NCI-H460 (cell line): ENCODE results near the gene RAC3. TPM values are rescaled to one million over a fixed set of nuclear protein-coding genes. Genes with fewer than 3 reads are reported as not detected.

Experiments
- DNase-seq: peaks from one replicate; pipeline ENCODE4 v3.0.0-alpha.2; 2016; ENCODE audit warnings: low read depth; ENCODE audit errors: extremely low read depth
- total RNA-seq: library from RNA; depleted of rRNA; stranded (reverse); fragments of >200 nt; shearing (Covaris generic); gene quantifications from 2 replicates; pipeline ENCODE4 v1.2.3, GENCODE V29; 2014

RAC3 gene
- total RNA-seq, 1 experiment from 2014 or later, result 19.0 TPM

- no peak for DNase-seq
Observed at GRCh38 chr17:82011617-82012187, 19.8 kb upstream of the RAC3 start.

DNA sequence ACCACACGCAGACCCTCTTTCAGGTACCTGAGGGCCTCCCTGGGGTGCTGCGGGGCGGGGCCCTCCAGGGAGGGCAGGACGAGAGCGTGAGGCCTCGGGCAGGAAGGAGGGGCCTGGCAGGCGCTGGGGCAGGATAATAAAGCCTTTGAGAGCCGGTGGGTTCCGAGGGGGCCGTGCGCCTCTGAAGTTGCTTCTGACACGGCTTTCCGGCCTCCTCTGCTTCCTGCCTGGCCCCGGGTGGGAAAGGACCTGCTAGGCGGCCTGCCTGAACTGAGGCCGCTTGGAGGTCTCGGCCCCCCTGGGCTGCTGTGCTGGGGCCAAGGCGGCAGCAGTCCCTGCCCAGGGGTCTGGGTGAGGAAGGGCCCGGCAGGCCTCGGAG is 19.2 kb upstream of the RAC3 start:
- DNase-seq, result no peak

- DNase-seq, result no peak
Observed at GRCh38 chr17:82012640-82013295, 18.7 kb upstream of the RAC3 start.

DNA sequence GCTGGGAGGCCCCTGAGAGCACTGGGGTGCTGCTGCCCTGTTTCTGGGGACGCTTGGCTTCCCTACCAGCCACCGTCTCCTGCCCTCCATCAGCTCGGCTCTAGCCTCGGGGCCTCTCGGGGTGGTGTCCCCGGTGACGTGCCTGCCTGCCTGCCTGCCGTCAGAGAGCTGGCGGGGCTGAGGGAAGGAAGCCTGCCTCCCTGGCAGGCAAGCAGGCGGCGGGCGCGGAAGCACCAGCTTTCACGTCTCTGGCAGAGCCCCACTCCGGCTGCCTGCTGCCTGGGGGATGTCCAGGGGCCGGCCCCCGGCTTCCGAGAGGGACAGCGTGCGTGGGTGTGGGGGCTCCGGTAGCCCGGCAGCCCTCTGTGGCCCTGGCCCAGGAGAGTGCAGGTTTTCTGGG is 18.1 kb upstream of the RAC3 start:
- no peak for DNase-seq

GRCh38 chr17:82013772-82014321 is 17.6 kb upstream of the RAC3 start:
- DNase-seq, result no peak

- no peak for DNase-seq
Observed at GRCh38 chr17:82014432-82014831, 17.0 kb upstream of the RAC3 start.

- no peak for DNase-seq
Observed at GRCh38 chr17:82014971-82015310, 16.5 kb upstream of the RAC3 start.

GRCh38 chr17:82015311-82015971 is 16.0 kb upstream of the RAC3 start:
- no peak for DNase-seq

- DNase-seq, result no peak
Observed at GRCh38 chr17:82016061-82016874, 15.2 kb upstream of the RAC3 start.

GRCh38 chr17:82016875-82017459 is 14.5 kb upstream of the RAC3 start:
- no peak for DNase-seq

DNA sequence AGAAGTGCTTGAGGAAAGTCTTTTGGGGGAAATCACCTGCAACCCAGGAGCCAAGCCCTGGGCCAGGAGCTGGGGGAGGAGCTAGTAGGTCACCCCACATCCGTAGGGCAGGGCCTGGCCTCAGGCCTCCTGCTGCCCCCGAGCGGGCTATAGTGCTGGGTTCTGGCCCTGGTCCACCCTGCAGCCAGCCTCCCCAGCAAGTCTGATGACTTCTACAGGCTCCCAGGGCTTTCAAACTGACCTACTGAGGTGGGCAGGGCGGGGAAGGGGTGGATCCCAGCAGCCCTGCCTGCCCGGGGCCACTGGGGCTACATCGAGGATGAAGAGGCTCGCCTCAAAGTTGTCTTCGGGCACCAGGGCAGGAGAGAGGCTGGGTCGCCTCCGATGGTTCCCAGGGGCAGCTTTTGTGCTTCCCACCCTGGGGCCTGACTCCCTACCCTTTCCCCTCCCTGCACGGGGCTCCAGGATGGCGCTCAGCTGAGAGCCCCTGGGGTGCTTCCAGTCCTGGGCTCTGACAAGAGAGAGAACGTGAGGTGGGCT is 13.8 kb upstream of the RAC3 start:
- DNase-seq, result no peak

GRCh38 chr17:82018152-82018988 is 13.1 kb upstream of the RAC3 start:
- DNase-seq, result no peak

DNA sequence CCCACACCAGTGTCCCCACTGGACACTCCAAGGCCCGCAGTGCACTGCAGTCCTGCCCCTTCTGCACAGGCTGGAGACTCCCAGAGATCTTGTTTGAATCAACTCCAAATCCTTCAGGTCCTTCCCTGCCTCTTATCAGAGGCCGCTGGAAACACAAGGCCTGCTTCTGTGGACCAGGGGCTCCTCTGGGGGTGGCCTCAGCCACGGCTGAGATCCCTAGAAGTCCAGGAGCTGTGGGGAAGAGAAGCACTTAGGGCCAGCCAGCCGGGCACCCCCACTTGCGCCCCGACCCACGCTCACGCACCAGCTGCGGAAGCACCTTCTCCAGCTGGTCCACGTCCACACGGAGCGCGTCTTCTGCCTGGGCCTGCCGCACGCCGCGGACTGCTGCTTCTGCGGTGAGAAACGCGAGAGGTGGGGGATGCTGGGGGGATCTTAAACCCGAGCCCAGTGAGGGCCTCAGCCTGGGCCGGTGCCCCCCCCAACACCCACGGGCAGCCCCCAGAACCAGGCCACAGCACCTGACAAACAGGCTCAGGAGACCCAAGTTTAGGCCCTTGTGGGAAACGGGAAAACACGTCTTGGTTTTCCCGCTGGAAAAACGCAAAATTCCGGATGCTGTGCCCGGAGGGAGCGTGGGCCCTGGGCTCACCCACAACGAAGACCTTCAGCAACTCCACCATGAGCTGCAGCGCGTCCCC is 12.3 kb upstream of the RAC3 start:
- DNase-seq, result no peak

- DNase-seq, result peak; percentile 49
Observed at GRCh38 chr17:82019690-82020571, 11.5 kb upstream of the RAC3 start.

- no peak for DNase-seq
Observed at GRCh38 chr17:82020572-82021106, 10.8 kb upstream of the RAC3 start.

DNA sequence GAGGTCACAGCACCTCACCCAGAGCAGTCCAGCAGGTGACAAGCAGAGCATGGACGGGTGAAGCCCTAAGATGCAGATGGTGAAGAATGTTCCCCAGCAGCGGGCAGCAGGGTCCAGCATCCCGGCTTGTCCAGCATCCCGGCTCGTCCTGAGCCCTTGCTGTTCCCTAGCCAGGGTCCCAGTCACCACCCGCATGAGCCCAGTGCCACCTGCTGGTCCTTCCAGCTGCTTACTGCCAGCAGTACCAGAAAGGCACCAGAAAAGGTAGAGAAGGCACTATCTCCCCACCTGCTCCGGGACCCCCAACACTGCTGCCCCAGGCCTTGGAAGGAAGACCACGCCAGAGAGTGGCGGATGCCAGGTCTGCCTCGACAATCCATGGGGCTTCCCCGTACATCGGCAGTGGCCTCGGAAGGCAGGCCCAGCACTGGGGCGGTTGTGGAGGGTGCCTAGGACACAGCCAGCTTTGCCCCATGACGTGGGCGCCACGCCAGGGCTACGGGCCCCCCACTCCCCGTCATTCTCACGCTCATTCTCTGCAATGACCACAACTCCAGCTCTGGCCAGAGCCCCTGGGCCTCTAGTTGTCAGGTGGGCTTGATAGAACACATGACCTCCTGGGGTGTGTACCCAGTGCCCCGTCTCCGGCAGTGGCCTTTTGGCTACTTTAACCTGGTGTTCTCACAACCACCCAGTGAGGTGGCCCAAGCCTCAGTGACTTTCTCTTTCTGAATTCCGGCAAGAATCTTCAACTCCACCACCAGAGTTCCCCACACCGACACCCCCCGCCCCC is 10.2 kb upstream of the RAC3 start:
- DNase-seq, result peak; percentile 80

DNA sequence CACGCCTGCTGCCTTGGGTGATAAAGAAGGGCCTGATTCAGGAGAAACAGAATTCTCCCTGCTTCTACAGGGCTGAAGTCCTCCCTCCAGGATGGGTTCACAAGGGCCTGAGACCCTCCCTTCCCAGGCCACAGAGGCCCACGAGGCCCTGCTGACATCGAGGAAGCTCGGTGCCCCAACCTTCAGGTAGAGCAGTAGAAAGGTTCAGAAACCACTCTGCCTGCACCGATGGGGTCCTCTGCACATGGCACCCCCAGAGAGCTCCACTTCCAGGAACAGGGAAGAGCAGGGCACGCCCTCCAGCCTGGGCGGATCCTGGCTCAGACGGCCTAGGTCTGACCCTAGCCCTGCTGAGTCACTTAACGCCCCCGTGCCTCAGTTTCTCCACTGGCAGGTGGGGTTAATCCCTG is 9.6 kb upstream of the RAC3 start:
- DNase-seq, result no peak
